HepG2 (cell line): ENCODE measurements around the gene DGKG. TPM values are rescaled to one million over a fixed set of nuclear protein-coding genes. Genes with fewer than 3 reads are reported as not detected.

Experiments
- ARHGAP35 ChIP-seq: sonication (generic); formaldehyde crosslinking; IDR thresholded peaks from 2 replicates; pipeline ENCODE4 v1.9.0; 2022; ENCODE audit warnings: mild to moderate bottlenecking, inconsistent platforms, moderate library complexity, missing genetic modification reagents, borderline replicate concordance
- E2F1 ChIP-seq: sonication (generic); formaldehyde crosslinking; IDR thresholded peaks from 2 replicates; pipeline ENCODE4 v1.5.0; 2020; ENCODE audit warnings: missing genetic modification reagents
- ELF4 ChIP-seq: sonication (generic); formaldehyde crosslinking; IDR thresholded peaks from 2 replicates; pipeline ENCODE4 v1.5.0; 2020; ENCODE audit warnings: missing genetic modification reagents, mild to moderate bottlenecking, moderate library complexity, borderline replicate concordance
- KDM5A ChIP-seq: fragments of 200-600 bp; sonication (generic); IDR thresholded peaks from 2 replicates; pipeline ENCODE4 v1.7.0; 2018; ENCODE audit warnings: antibody characterized with exemption, mild to moderate bottlenecking, low read length, borderline replicate concordance
- RBAK ChIP-seq: sonication (generic); formaldehyde crosslinking; IDR thresholded peaks from 2 replicates; pipeline ENCODE4 v1.5.1; 2020; ENCODE audit warnings: mild to moderate bottlenecking, missing genetic modification reagents
- REPIN1 ChIP-seq: sonication (generic); formaldehyde crosslinking; IDR thresholded peaks from 2 replicates; pipeline ENCODE4 v1.8.0; 2022; ENCODE audit warnings: missing genetic modification reagents, low read depth, mild to moderate bottlenecking, borderline replicate concordance
- RXRA ChIP-seq: sonication (generic); formaldehyde crosslinking; IDR thresholded peaks from 2 replicates; pipeline ENCODE4 v1.5.1; 2020; ENCODE audit warnings: missing genetic modification reagents
- SP140L ChIP-seq: sonication (generic); formaldehyde crosslinking; IDR thresholded peaks from 2 replicates; pipeline ENCODE4 v1.4.0; 2020; ENCODE audit warnings: missing genetic modification reagents, borderline replicate concordance
- SRSF4 ChIP-seq: fragments of 200-400 bp; formaldehyde crosslinking; IDR thresholded peaks from one replicate; pipeline ENCODE4 v1.6.1; 2018; ENCODE audit warnings: mild to moderate bottlenecking, low read depth, low read length, moderate library complexity; ENCODE audit not compliant: poor library complexity, severe bottlenecking
- SRY ChIP-seq: sonication (generic); formaldehyde crosslinking; IDR thresholded peaks from 2 replicates; pipeline ENCODE4 v1.8.0; 2022; ENCODE audit warnings: mild to moderate bottlenecking, missing genetic modification reagents
- ZFP41 ChIP-seq: sonication (generic); formaldehyde crosslinking; IDR thresholded peaks from 2 replicates; pipeline ENCODE4 v1.4.0; 2020; ENCODE audit warnings: mild to moderate bottlenecking, missing genetic modification reagents, borderline replicate concordance
- ZKSCAN8 ChIP-seq: IDR thresholded peaks from 2 replicates; pipeline ENCODE4 v1.6.1; 2016; ENCODE audit warnings: borderline replicate concordance, missing genetic modification reagents, missing compliant biosample characterization
- ZNF367 ChIP-seq: sonication (generic); formaldehyde crosslinking; IDR thresholded peaks from 2 replicates; pipeline ENCODE4 v1.4.0; 2020; ENCODE audit warnings: missing genetic modification reagents, borderline replicate concordance
- ZNF432 ChIP-seq: sonication (generic); formaldehyde crosslinking; IDR thresholded peaks from 2 replicates; pipeline ENCODE4 v1.5.0; 2020; ENCODE audit warnings: missing genetic modification reagents, mild to moderate bottlenecking, borderline replicate concordance
- ZNF772 ChIP-seq: sonication (generic); formaldehyde crosslinking; IDR thresholded peaks from 2 replicates; pipeline ENCODE4 v1.5.0; 2020; ENCODE audit warnings: mild to moderate bottlenecking, missing genetic modification reagents
- ZNF788 ChIP-seq: sonication (generic); formaldehyde crosslinking; IDR thresholded peaks from 2 replicates; pipeline ENCODE4 v1.5.0; 2020; ENCODE audit warnings: mild to moderate bottlenecking, missing genetic modification reagents, borderline replicate concordance
- polyA plus RNA-seq, 8 experiments: library from polyadenylated mRNA; depleted of rRNA in 3 of 8; stranded (reverse) in 7 of 8; unstranded in 1 of 8; fragments of >200 nt; fragmentation: Illumina TruSeq in 4 of 8; extraction: Trizol in 4 of 8; gene quantifications; 2 replicates each; pipeline versions ENCODE4 v1.2.1 to v1.2.3, GENCODE V29; 2011 to 2016; ENCODE audit warnings: low read depth in 4 of 8, missing spikeins in 1 of 8, mixed read lengths in 1 of 8; ENCODE audit not compliant: insufficient read depth in 1 of 8
- total RNA-seq, 5 experiments: library from RNA; depleted of rRNA; stranded (reverse); fragments of >200 nt; fragmentation: Illumina TruSeq; extraction: Trizol; gene quantifications; 2 replicates each; pipeline ENCODE4 v1.2.3, GENCODE V29; 2016; ENCODE audit warnings: low read depth in 1 of 5
- TF ChIP-seq, protein P1 (sequence below): sonication (generic); formaldehyde crosslinking; IDR thresholded peaks from 2 replicates; pipeline ENCODE4 v1.5.1; 2020; ENCODE audit warnings: mild to moderate bottlenecking, missing genetic modification reagents, moderate library complexity
- TF ChIP-seq, protein P2 (sequence below): sonication (generic); formaldehyde crosslinking; IDR thresholded peaks from 2 replicates; pipeline ENCODE4; 2020; ENCODE audit warnings: missing genetic modification reagents, mild to moderate bottlenecking, borderline replicate concordance
- TF ChIP-seq, protein P3 (sequence below): sonication (generic); formaldehyde crosslinking; conservative IDR thresholded peaks from 2 replicates; pipeline ENCODE4 v1.8.1; 2023; ENCODE audit warnings: missing genetic modification reagents
- TF ChIP-seq, protein P4 (sequence below): sonication (generic); formaldehyde crosslinking; IDR thresholded peaks from 2 replicates; pipeline ENCODE4 v1.8.0; 2023; ENCODE audit warnings: mild to moderate bottlenecking, missing genetic modification reagents

DGKG gene
- total and polyA plus RNA-seq, 2 of the 13 experiments (the other 11 are each of a cell fraction or from before 2014, with no cell fraction given) = 3.8 to 6.2 TPM

DNA sequence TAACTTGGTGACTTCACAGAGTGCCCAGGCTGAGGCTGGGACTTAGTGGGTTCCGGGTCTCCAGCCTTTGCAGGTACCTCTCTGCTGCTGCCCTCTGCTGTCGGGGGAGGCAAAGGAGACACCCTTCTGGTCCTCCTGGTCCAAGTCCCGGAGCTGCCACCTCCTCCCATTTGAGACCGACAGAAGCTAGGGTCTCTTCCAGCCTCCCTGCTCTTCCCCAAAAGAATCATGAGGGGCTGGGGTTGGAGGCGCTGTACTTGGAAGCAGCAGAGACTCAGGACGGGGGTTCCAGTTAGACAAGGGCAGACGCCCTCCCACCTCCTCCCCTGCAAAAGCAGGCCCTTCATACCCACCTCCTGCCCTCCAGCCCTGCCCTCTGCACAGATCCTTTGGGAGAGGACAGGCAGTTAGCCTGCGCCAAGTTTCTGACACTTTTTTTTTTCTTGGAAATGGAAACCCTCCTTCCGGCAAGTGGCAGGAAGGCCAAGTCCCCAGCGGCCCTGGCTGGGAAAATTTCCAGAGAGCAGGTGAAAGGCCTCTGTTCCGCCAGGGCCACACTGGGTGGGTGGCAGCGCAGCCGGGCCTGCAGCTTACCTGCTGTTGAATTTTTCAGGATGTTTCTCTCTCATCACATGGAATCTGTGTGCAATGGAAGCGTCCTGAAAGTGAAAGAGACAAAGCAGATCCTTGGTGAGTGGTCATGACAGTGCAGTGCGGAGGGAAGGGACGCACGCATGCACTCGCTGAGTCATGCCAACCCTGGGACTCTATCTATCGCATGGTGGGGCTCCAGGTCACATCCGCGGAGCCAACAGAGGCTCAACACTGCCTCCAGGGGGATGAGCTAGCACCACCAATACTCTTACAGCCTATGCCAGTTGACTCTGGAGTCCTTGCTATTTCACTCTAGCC lies 119.9 kb downstream of the DGKG start (continued):
- TF ChIP-seq E2F1 (CRISPR knock-in tag) (no peak), ZNF367 (CRISPR knock-in tag) (no peak), REPIN1 (CRISPR knock-in tag) (0 out of 2 replicates have a peak, but pooled peaks have one; percentile 40), ARHGAP35 (CRISPR knock-in tag) (no peak), ZNF432 (CRISPR knock-in tag) (no peak), SRY (CRISPR knock-in tag) (no peak), ZNF772 (no peak), RBAK (CRISPR knock-in tag) (no peak), ZFP41 (CRISPR knock-in tag) (no peak), ELF4 (CRISPR knock-in tag) (no peak), ZNF788 (CRISPR knock-in tag) (peak; percentile 54; the same call in 1 of the 2 replicates), KDM5A (no peak), SRSF4 (no peak), RXRA (CRISPR knock-in tag) (peak; percentile 62), ZKSCAN8 (peak; percentile 85; the same call in 1 of the 2 replicates), SP140L (CRISPR knock-in tag) (no peak)
- TF ChIP-seq, protein P1, sequence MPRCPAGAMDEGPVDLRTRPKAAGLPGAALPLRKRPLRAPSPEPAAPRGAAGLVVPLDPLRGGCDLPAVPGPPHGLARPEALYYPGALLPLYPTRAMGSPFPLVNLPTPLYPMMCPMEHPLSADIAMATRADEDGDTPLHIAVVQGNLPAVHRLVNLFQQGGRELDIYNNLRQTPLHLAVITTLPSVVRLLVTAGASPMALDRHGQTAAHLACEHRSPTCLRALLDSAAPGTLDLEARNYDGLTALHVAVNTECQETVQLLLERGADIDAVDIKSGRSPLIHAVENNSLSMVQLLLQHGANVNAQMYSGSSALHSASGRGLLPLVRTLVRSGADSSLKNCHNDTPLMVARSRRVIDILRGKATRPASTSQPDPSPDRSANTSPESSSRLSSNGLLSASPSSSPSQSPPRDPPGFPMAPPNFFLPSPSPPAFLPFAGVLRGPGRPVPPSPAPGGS = 0 out of 2 replicates have a peak, but pooled peaks have one; percentile 20
- TF ChIP-seq, protein P2, sequence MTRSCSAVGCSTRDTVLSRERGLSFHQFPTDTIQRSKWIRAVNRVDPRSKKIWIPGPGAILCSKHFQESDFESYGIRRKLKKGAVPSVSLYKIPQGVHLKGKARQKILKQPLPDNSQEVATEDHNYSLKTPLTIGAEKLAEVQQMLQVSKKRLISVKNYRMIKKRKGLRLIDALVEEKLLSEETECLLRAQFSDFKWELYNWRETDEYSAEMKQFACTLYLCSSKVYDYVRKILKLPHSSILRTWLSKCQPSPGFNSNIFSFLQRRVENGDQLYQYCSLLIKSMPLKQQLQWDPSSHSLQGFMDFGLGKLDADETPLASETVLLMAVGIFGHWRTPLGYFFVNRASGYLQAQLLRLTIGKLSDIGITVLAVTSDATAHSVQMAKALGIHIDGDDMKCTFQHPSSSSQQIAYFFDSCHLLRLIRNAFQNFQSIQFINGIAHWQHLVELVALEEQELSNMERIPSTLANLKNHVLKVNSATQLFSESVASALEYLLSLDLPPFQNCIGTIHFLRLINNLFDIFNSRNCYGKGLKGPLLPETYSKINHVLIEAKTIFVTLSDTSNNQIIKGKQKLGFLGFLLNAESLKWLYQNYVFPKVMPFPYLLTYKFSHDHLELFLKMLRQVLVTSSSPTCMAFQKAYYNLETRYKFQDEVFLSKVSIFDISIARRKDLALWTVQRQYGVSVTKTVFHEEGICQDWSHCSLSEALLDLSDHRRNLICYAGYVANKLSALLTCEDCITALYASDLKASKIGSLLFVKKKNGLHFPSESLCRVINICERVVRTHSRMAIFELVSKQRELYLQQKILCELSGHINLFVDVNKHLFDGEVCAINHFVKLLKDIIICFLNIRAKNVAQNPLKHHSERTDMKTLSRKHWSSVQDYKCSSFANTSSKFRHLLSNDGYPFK (CRISPR knock-in tag) = peak; percentile 78; the same call in 1 of the 2 replicates
- TF ChIP-seq, protein P3, sequence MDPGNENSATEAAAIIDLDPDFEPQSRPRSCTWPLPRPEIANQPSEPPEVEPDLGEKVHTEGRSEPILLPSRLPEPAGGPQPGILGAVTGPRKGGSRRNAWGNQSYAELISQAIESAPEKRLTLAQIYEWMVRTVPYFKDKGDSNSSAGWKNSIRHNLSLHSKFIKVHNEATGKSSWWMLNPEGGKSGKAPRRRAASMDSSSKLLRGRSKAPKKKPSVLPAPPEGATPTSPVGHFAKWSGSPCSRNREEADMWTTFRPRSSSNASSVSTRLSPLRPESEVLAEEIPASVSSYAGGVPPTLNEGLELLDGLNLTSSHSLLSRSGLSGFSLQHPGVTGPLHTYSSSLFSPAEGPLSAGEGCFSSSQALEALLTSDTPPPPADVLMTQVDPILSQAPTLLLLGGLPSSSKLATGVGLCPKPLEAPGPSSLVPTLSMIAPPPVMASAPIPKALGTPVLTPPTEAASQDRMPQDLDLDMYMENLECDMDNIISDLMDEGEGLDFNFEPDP (CRISPR knock-in tag) = no peak
- TF ChIP-seq, protein P4, sequence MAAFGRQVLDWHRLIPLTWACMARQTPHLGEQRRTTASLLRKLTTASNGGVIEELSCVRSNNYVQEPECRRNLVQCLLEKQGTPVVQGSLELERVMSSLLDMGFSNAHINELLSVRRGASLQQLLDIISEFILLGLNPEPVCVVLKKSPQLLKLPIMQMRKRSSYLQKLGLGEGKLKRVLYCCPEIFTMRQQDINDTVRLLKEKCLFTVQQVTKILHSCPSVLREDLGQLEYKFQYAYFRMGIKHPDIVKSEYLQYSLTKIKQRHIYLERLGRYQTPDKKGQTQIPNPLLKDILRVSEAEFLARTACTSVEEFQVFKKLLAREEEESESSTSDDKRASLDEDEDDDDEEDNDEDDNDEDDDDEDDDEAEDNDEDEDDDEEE (CRISPR knock-in tag) = 0 out of 2 replicates have a peak, but pooled peaks have one; percentile 41
